ENCODE data around the gene SLC25A4.

DNA sequence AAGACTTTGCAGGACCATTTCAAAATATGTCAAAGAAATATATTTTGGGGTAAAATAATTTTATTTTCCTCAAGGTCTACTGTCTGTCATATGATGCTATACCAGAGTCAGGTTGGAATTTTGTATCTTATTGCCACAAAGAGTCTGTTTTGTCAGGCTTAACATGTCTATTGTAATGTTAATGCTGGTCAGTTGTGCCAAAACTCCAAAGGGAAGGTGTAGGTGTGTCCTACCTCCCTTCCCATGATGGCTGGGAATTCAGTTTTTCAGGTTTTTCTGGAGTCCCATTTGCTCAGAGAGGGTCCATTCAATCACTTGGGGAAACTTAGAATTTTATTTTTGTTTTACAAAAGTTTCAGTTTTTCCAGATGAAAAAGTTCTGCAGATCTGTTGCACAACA lies 33.3 kb upstream of the SLC25A4 start:
- TF ChIP-seq ZNF274 (IDR thresholded peaks at IDR 0.05; ENCODE audit: low read depth, low read length), result no peak
- no peak for TF ChIP-seq SUZ12 (IDR thresholded peaks at IDR 0.05; ENCODE audit: extremely low read depth, insufficient read depth, insufficient read length)
